ENCODE data around the gene PSMG4.

The PSMG4 gene

GRCh38 chr6:3293271-3294155 lies 34.8 kb downstream of the PSMG4 start:
- Histone ChIP-seq H3K9ac (ENCODE audit: low read length) (no peak overlapping the region), H3F3A (ENCODE audit: insufficient read depth) (no peaks in the 10 kb centered on the region), H3K9me3 (ENCODE audit: insufficient read depth, low read length) (no peaks in the 10 kb centered on the region), H3K27me3 (ENCODE audit: low read length) (no peaks in the 10 kb centered on the region), H3K9me2 (replicated peaks; ENCODE audit: insufficient read depth, low read length) (no peaks in the 10 kb centered on the region), H3K27ac (ENCODE audit: low read depth, low read length) (no peak overlapping the region), H3K79me2 (ENCODE audit: insufficient read depth, low read length) (no peaks in the 10 kb centered on the region), H4K20me1 (ENCODE audit: low read depth, low read length) (no peaks in the 10 kb centered on the region), H3K36me3 (ENCODE audit: low read length) (no peaks in the 10 kb centered on the region), H3K4me2 (ENCODE audit: low read depth, low read length, poor library complexity, severe bottlenecking) (no peak overlapping the region), H2AFZ (ENCODE audit: low read depth, low read length, severe bottlenecking) (no peak overlapping the region), H3K4me3 (ENCODE audit: insufficient read depth, low read length, poor library complexity, severe bottlenecking) (no peak overlapping the region)
- no peak for TF ChIP-seq CTCF (IDR thresholded peaks at IDR 0.05; ENCODE audit: insufficient read depth, low read length, poor library complexity, severe bottlenecking)
- no peak for TF ChIP-seq EZH2phosphoT487 (conservative IDR thresholded peaks at IDR 0.05; ENCODE audit: low read length)

GRCh38 chr6:3294396-3294795 lies 35.6 kb downstream of the PSMG4 start:
- Histone ChIP-seq H3K9me2 (replicated peaks; ENCODE audit: insufficient read depth, low read length) (no peaks in the 10 kb centered on the region), H3F3A (ENCODE audit: insufficient read depth) (no peaks in the 10 kb centered on the region), H3K27me3 (ENCODE audit: low read length) (no peaks in the 10 kb centered on the region), H3K79me2 (ENCODE audit: insufficient read depth, low read length) (no peaks in the 10 kb centered on the region), H3K27ac (ENCODE audit: low read depth, low read length) (no peak overlapping the region), H3K4me3 (ENCODE audit: insufficient read depth, low read length, poor library complexity, severe bottlenecking) (no peak overlapping the region), H2AFZ (ENCODE audit: low read depth, low read length, severe bottlenecking) (no peak overlapping the region), H3K9ac (ENCODE audit: low read length) (no peak overlapping the region), H3K36me3 (ENCODE audit: low read length) (no peaks in the 10 kb centered on the region), H3K9me3 (ENCODE audit: insufficient read depth, low read length) (no peaks in the 10 kb centered on the region), H3K4me2 (ENCODE audit: low read depth, low read length, poor library complexity, severe bottlenecking) (no peak overlapping the region), H4K20me1 (ENCODE audit: low read depth, low read length) (no peaks in the 10 kb centered on the region)
- TF ChIP-seq EZH2phosphoT487 (conservative IDR thresholded peaks at IDR 0.05; ENCODE audit: low read length) = no peak
- no peak for TF ChIP-seq CTCF (IDR thresholded peaks at IDR 0.05; ENCODE audit: insufficient read depth, low read length, poor library complexity, severe bottlenecking)

DNA sequence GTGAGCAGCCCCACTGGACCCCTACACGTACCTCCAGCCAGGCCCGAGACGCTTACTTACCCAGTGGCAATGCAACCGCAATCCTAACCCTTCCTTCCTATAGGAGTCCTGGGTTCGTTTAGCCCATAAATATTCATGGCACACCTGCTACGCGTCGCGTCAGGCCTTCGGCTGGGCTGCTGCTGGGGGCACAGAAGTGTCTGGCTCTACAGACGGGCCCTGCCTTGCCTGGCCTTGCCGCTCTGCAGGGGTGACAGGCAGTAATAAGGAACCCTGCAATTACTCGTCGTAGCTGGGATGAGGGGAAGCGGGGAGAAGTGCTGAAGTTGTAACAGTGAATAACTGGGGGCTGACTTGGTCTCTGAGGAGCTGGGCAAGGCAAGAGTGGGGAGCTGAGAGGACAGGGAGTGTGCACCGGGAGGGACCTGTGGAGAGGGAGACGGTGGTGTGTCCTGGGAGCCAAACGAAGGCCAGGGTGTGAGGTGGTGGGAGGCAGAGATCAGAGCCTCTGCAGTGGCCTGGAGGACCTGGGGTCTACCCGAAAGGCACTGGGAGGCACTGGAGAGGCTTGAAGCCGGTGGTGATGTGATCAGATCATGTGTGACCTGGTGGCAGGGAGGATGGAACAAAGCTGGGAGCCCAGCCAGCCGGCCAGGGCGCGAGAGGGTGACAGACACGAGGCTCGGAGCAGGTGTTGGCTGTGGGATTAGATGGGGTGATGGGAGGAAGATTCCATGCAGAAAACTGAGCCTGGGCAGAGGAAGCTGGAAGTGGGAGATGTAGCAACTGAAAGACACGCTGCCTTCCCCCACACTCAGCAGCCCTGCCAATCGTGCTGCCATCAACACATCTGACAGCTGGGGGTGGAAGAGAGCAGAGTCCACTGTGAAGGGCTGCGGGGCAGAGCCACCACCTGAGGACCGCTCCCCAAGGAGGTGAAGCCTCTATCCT lies 36.4 kb downstream of the PSMG4 start:
- no peaks in the 10 kb centered on the region for H3K79me2 ChIP-seq (ENCODE audit: insufficient read depth, low read length)
- H3K36me3 ChIP-seq (ENCODE audit: low read length) = no peaks in the 10 kb centered on the region
- no peak overlapping the region for H3K4me2 ChIP-seq (ENCODE audit: low read depth, low read length, poor library complexity, severe bottlenecking)
- H3K27ac ChIP-seq (ENCODE audit: low read depth, low read length) = no peak overlapping the region
- H2AFZ ChIP-seq (ENCODE audit: low read depth, low read length, severe bottlenecking) = no peak overlapping the region
- no peaks in the 10 kb centered on the region for H3F3A ChIP-seq (ENCODE audit: insufficient read depth)
- H4K20me1 ChIP-seq (ENCODE audit: low read depth, low read length) = no peaks in the 10 kb centered on the region
- H3K9me2 ChIP-seq (replicated peaks; ENCODE audit: insufficient read depth, low read length) = no peaks in the 10 kb centered on the region
- no peak overlapping the region for H3K4me3 ChIP-seq (ENCODE audit: insufficient read depth, low read length, poor library complexity, severe bottlenecking)
- H3K27me3 ChIP-seq (ENCODE audit: low read length) = no peaks in the 10 kb centered on the region
- H3K9me3 ChIP-seq (ENCODE audit: insufficient read depth, low read length) = no peaks in the 10 kb centered on the region
- no peak for TF ChIP-seq EZH2phosphoT487 (conservative IDR thresholded peaks at IDR 0.05; ENCODE audit: low read length)
- TF ChIP-seq CTCF (IDR thresholded peaks at IDR 0.05; ENCODE audit: insufficient read depth, low read length, poor library complexity, severe bottlenecking) = no peak
- H3K9ac ChIP-seq (ENCODE audit: low read length) = no peak overlapping the region
